ENCODE data around the gene CXCR5. TPM values are rescaled to one million over a fixed set of nuclear protein-coding genes. Genes with fewer than 3 reads are reported as not detected.

CXCR5 gene
- total and polyA plus RNA-seq, 10 of the 15 experiments (the other 5 are each of a cell fraction or from before 2014, with no cell fraction given) = 0.03 to 0.63 (median 0.25) TPM

GRCh38 chr11:118895093-118896039 is 11.7 kb downstream of the CXCR5 start (continued):
- TF ChIP-seq CTCF (IDR thresholded peaks at IDR 0.05 in 2 of 3, conservative IDR thresholded peaks at IDR 0.05 in 1 of 3; ENCODE audit: control insufficient read depth in 2 of 3, extremely low read depth in 1 of 3, insufficient read depth in 1 of 3, low read depth in 3 of 3, low read length in 3 of 3) (peak in 1 of 3 experiments; percentile 34; a peak in 2 of 6 replicates), MYC (IDR thresholded peaks at IDR 0.05; ENCODE audit: insufficient read depth, insufficient read length, insufficient replicate concordance, low read length, severe bottlenecking) (no peak), MYB (IDR thresholded peaks at IDR 0.05; ENCODE audit: borderline replicate concordance, low read depth, low read length) (0 out of 2 replicates have a peak, but pooled peaks have one; percentile 39), CBX3 (IDR thresholded peaks at IDR 0.05; ENCODE audit: borderline replicate concordance, low read depth) (no peak), E2F8 (IDR thresholded peaks at IDR 0.05; ENCODE audit: low read depth, partially characterized antibody) (no peak), MTA2 (IDR thresholded peaks at IDR 0.05; ENCODE audit: low read depth) (peak; percentile 64), CBX5 (IDR thresholded peaks at IDR 0.05; ENCODE audit: low read depth) (no peak), RFX5 (IDR thresholded peaks at IDR 0.05; ENCODE audit: low read depth, low read length) (no peak), LARP7 (IDR thresholded peaks at IDR 0.05) (no peak), EZH2 (IDR thresholded peaks at IDR 0.05; ENCODE audit: borderline replicate concordance, control insufficient read depth, low read depth, low read length) (no peak), TCF3 (IDR thresholded peaks at IDR 0.05; ENCODE audit: borderline replicate concordance, insufficient read depth, low read depth, low read length) (peak; percentile 78), SUPT20H (IDR thresholded peaks at IDR 0.05; ENCODE audit: borderline replicate concordance, control insufficient read depth, low read depth, low read length) (no peak), SUZ12 (IDR thresholded peaks at IDR 0.05; ENCODE audit: unreplicated experiment) (no peak), HCFC1 (IDR thresholded peaks at IDR 0.05; ENCODE audit: low read length) (no peak), ZNF687 (IDR thresholded peaks at IDR 0.05) (peak; percentile 70), TCF12 (IDR thresholded peaks at IDR 0.05; ENCODE audit: low read depth, low read length) (peak; percentile 76; the same call in 1 of the 2 replicates), HDAC2 (IDR thresholded peaks at IDR 0.05) (no peak), FOXK2 (IDR thresholded peaks at IDR 0.05) (no peak), GABPA (IDR thresholded peaks at IDR 0.05; ENCODE audit: low read depth) (no peak), MEF2B (IDR thresholded peaks at IDR 0.05; ENCODE audit: partially characterized antibody, poor library complexity, severe bottlenecking) (peak; percentile 41)
